HUES48 (cell line): ENCODE data around the gene FGF22.
"Not testable (repeated sequence)": the region's sequence is repeated elsewhere in the genome, so short reads cannot be mapped to it uniquely, and the experiment has no call there.

Source experiments
- H3K27ac ChIP-seq: one replicate; pipeline ENCODE4 v1.7.0; 2013; ENCODE audit warnings: low read depth, low read length, inconsistent platforms
- H3K27me3 ChIP-seq: 2 replicates; pipeline ENCODE4 v1.6.1; 2013; ENCODE audit warnings: mild to moderate bottlenecking, low read length; ENCODE audit not compliant: control insufficient read depth, insufficient read depth
- H3K36me3 ChIP-seq: 2 replicates; pipeline ENCODE4 v1.6.1; 2013; ENCODE audit warnings: low read length; ENCODE audit not compliant: control insufficient read depth, insufficient read depth
- H3K4me1 ChIP-seq: 2 replicates; pipeline ENCODE4 v1.6.1; 2013; ENCODE audit warnings: mild to moderate bottlenecking, low read length; ENCODE audit not compliant: control insufficient read depth, insufficient read depth
- H3K4me3 ChIP-seq: 2 replicates; pipeline ENCODE4 v1.5.1; 2013; ENCODE audit warnings: mild to moderate bottlenecking, low read depth, low read length
- H3K9ac ChIP-seq: 2 replicates; pipeline ENCODE4 v1.6.1; 2013; ENCODE audit warnings: mild to moderate bottlenecking, low read depth, low read length, moderate library complexity
- H3K9me3 ChIP-seq: 2 replicates; pipeline ENCODE4 v1.6.1; 2013; ENCODE audit warnings: low read length; ENCODE audit not compliant: control insufficient read depth, insufficient read depth

The FGF22 gene

DNA sequence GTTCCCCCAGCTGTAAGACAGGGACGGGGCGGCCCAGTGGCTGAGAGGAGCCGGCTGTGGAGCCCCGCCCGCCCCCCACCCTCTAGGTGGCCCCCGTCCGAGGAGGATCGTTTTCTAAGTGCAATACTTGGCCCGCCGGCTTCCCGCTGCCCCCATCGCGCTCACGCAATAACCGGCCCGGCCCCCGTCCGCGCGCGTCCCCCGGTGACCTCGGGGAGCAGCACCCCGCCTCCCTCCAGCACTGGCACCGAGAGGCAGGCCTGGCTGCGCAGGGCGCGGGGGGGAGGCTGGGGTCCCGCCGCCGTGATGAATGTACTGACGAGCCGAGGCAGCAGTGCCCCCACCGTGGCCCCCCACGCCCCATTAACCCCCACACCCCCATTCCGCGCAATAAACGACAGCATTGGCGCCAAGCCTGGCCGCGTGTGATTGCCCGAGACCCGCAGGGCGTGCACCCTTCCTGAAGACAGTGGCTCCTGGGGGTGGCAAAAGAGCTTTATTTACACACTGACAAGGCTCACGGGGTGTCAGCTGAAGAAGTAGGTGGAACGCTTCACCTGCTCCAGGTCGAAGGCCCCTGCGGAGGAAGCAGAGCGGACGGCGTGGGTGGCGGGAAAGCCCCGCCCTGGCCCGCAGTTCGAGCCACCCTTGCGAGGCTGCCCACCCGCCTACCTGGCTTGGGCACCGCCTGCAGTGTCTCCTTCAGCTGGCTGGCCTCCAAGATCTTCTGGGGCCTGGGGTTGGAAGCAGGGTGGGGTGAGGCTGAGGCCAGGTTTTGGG is 22.7 kb upstream of the FGF22 start:
- Histone ChIP-seq H3K27me3 (no peaks in the 10 kb centered on the region), H3K36me3 (peaks cover 38% of the 10 kb centered on the region), H3K4me1 (no peaks in the 10 kb centered on the region), H3K4me3 (no peak overlapping the region), H3K9me3 (no peaks in the 10 kb centered on the region), H3K27ac (no peak overlapping the region), H3K9ac (no peak overlapping the region)

DNA sequence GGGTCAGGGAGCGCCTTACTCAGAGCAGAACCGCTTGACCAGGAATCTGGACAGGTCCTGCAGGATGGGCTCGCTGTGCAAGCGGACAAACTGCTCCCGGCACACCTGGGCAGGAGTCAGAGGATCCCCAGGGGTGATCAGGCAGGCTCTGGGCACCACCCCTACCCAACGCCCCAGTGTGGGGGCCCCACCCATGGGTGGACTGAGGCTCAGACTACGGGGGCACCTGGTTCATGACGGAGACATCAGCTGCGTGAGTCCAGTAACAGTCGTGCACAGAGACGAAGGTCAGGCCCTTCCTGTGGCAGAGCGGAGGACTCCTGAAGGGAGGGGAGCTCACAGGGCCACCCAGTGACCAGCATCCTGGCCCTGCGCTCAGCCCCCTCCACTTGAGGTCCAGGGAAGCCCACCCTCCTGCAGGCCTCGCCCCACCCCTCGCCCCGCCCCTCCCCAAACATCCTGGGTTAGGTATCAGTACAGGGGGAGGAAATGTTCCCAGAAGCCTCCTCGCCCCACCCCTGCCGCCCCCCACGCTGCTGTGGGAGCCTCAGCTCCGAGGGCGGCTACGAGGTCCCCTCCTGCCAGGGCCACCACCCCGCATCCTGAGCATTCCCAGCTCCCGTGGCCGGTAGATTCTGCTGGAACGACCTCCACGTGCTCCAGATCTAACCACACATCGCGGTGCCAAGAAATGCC is 22.0 kb upstream of the FGF22 start:
- Histone ChIP-seq H3K27me3 (no peaks in the 10 kb centered on the region), H3K9ac (no peak overlapping the region), H3K4me1 (no peaks in the 10 kb centered on the region), H3K27ac (no peak overlapping the region), H3K4me3 (no peak overlapping the region), H3K36me3 (peaks cover 43% of the 10 kb centered on the region), H3K9me3 (no peaks in the 10 kb centered on the region)

DNA sequence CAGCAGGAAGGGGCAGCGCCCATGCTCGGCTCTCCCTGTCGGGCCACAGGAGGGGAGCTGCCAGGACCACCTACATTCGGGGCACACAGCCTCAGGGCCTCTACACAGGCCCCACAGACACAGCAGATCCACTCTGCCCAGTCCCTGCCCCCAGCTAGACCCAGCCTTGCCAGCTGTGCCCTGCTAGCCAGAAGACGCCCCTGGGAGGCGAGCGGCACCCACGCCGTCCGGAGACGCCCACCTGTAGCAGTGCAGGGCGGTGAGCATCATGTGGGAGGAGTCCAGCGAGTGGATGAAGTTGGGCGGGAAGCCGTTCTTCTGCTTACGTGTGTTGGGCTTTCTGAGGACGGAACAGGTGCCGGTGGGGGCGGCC is 21.4 kb upstream of the FGF22 start:
- H3K9me3 ChIP-seq: no peaks in the 10 kb centered on the region
- no peak overlapping the region for H3K4me3 ChIP-seq
- peaks cover 48% of the 10 kb centered on the region for H3K36me3 ChIP-seq
- H3K4me1 ChIP-seq: no peaks in the 10 kb centered on the region
- no peak overlapping the region for H3K27ac ChIP-seq
- H3K27me3 ChIP-seq: no peaks in the 10 kb centered on the region
- no peak overlapping the region for H3K9ac ChIP-seq

GRCh38 chr19:618674-619285 is 20.9 kb upstream of the FGF22 start:
- peaks cover 54% of the 10 kb centered on the region for H3K36me3 ChIP-seq
- no peak overlapping the region for H3K4me3 ChIP-seq
- no peak overlapping the region for H3K9ac ChIP-seq
- H3K27ac ChIP-seq: no peak overlapping the region
- no peaks in the 10 kb centered on the region for H3K4me1 ChIP-seq
- no peaks in the 10 kb centered on the region for H3K9me3 ChIP-seq
- H3K27me3 ChIP-seq: no peaks in the 10 kb centered on the region

DNA sequence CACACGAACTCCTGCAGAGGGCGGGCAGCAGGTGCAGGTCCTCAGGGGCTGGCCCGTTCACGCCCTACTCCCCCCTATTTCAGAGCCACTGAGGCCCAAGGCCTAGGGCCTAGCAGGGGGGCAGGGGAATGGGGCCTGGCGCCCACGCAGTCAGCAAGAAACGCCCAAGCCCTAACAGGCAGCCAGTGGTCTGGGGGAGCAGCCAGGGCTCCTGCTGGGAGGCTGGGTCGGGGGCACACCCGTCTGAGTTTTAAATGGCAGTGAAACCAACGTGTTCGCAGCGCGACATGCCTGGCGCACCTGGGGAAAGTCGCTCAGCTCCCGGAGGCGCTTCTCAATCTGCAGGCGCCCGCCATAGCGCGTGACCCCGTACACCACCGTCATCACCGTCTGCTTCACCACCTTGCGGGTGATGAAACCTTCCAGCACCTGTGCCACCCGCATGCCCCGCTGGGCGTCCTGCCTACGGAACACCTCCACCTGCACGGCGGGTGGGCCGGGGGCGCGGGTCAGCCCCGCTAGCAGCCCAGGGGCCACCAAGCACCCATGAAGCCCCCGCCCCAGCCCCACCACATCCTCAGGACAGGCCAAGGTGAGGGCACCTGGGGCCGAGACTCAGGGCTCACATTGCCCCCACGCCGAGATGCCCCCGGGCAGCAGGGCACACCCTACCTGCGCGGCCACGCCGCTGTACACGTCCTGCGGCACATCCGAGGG is 20.2 kb upstream of the FGF22 start:
- H3K9me3 ChIP-seq: no peaks in the 10 kb centered on the region
- no peak overlapping the region for H3K4me3 ChIP-seq
- H3K27me3 ChIP-seq: no peaks in the 10 kb centered on the region
- H3K36me3 ChIP-seq: peaks cover 60% of the 10 kb centered on the region
- no peak overlapping the region for H3K27ac ChIP-seq
- no peak overlapping the region for H3K9ac ChIP-seq
- no peaks in the 10 kb centered on the region for H3K4me1 ChIP-seq

DNA sequence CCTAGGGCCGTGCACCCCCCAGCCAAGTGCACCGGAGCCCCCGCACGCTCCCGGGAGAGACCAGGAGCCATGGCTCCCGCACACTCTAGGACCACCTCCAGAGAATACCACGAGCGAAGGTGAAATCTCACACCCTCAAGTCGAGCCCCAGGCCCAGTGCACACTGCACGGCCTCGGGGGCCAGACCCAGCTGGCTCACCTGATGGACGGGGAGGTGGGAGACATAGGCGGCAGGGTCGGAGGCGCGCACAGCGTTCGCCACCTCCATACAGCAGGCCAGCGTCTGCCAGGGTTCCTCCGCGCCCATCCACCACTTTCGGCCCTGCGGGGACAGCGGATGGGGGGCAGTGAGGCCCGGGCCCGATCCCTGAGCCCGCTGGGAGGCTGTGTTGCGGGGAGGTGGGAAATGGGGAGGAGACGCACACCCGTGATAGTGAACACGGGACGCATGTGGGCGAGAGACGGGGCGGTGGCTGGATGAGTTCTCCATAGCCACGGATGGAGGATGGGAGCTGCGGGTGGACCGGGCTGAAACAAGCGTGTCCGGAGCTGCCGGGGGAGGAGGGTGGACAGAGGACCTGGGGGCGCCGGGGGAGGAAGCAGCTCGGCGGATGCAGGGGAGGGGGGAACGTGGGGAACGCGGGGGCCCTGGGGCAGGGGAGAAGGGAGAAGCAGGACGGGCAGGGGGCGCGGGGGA is 19.4 kb upstream of the FGF22 start:
- H3K36me3 ChIP-seq: peaks cover 63% of the 10 kb centered on the region

GRCh38 chr19:621191-621590 is 18.5 kb upstream of the FGF22 start:
- H3K27ac ChIP-seq, H3K4me1 ChIP-seq, H3K4me3 ChIP-seq, H3K9me3 ChIP-seq, H3K9ac ChIP-seq, H3K27me3 ChIP-seq: not testable (repeated sequence)
- H3K36me3 ChIP-seq: peaks cover 69% of the 10 kb centered on the region

More for the DNA sequence above, 19.4 kb upstream of the FGF22 start:
- Histone ChIP-seq H3K9me3 (no peaks in the 10 kb centered on the region), H3K4me1 (no peaks in the 10 kb centered on the region), H3K27ac (no peak overlapping the region), H3K27me3 (no peaks in the 10 kb centered on the region), H3K4me3 (no peak overlapping the region), H3K9ac (no peak overlapping the region)

DNA sequence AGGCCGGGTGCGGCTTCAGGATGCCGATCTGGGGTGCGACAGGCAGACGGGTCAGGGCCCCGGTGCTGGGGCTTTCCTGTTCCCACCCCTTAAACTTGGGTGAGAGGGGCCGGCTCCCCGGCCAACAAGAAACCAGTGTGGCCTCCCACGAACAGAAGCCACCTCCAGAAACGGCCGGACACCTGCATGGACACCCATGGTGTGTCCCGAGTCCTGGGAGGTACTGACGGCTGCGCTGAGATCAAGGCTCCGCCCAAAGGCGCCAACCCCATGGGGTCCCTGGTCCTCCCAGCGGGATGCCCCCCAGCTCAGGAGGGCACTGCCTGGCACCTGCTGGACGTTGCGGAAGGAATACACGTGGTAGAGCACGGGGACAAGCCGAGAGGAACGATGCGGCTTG is 17.9 kb upstream of the FGF22 start:
- no peak overlapping the region for H3K9ac ChIP-seq
- peaks cover 72% of the 10 kb centered on the region for H3K36me3 ChIP-seq
- H3K4me3 ChIP-seq: no peak overlapping the region
- H3K27me3 ChIP-seq: no peaks in the 10 kb centered on the region
- H3K9me3 ChIP-seq: no peaks in the 10 kb centered on the region
- H3K4me1 ChIP-seq: no peaks in the 10 kb centered on the region
- no peak overlapping the region for H3K27ac ChIP-seq

GRCh38 chr19:622666-623065 is 17.0 kb upstream of the FGF22 start:
- Histone ChIP-seq H3K4me3 (no peak overlapping the region), H3K27me3 (no peaks in the 10 kb centered on the region), H3K9me3 (no peaks in the 10 kb centered on the region), H3K4me1 (no peaks in the 10 kb centered on the region), H3K36me3 (peaks cover 76% of the 10 kb centered on the region), H3K27ac (no peak overlapping the region), H3K9ac (no peak overlapping the region)

GRCh38 chr19:623175-623916 is 16.3 kb upstream of the FGF22 start:
- no peak overlapping the region for H3K4me3 ChIP-seq
- no peaks in the 10 kb centered on the region for H3K9me3 ChIP-seq
- no peak overlapping the region for H3K27ac ChIP-seq
- H3K27me3 ChIP-seq: no peaks in the 10 kb centered on the region
- H3K36me3 ChIP-seq: peaks cover 76% of the 10 kb centered on the region
- H3K9ac ChIP-seq: no peak overlapping the region
- H3K4me1 ChIP-seq: no peaks in the 10 kb centered on the region
